Thoracic aorta (tissue), 2 donors: ENCODE data around the gene RETREG1. TPM values are rescaled to one million over a fixed set of nuclear protein-coding genes. Genes with fewer than 3 reads are reported as not detected.
"Not testable (repeated sequence)": the region's sequence is repeated elsewhere in the genome, so short reads cannot be mapped to it uniquely, and the experiment has no call there.

Experiments used
- ATAC-seq: fragments of 150-250 bp; one replicate; pipeline ENCODE4 v1.8.0; 2017; ENCODE audit warnings: low read depth; ENCODE audit not compliant: insufficient number of reproducible peaks, low FRiP score
- DNase-seq: peaks from one replicate; pipeline ENCODE4 v3.0.0-alpha.2; 2020; ENCODE audit warnings: low spot score
- H3K27ac ChIP-seq, 2 donors: fragments of 200-600 bp; sonication (generic); 1 replicate in 1 of 2; 2 replicates in 1 of 2; pipeline ENCODE4 v1.5.1; 2016; ENCODE audit warnings: mild to moderate bottlenecking in 2 of 2, moderate library complexity in 2 of 2
- H3K27me3 ChIP-seq: fragments of 200-600 bp; sonication (generic); replicated peaks from 2 replicates; pipeline ENCODE4 v1.6.0; 2016; ENCODE audit warnings: mild to moderate bottlenecking; ENCODE audit not compliant: insufficient read depth
- H3K36me3 ChIP-seq: fragments of 200-600 bp; sonication (generic); one replicate; pipeline ENCODE4 v1.5.1; 2016
- H3K4me1 ChIP-seq, 2 donors: fragments of 200-600 bp; sonication (generic); 1 replicate in 1 of 2; 2 replicates in 1 of 2; pipeline versions ENCODE4 v1.5.1 to v1.6.0; 2016; ENCODE audit warnings: low read depth in 2 of 2, mild to moderate bottlenecking in 1 of 2; ENCODE audit not compliant: control insufficient read depth in 1 of 2
- H3K4me3 ChIP-seq: fragments of 200-600 bp; sonication (generic); 2 replicates; pipeline ENCODE4 v1.5.1; 2016; ENCODE audit warnings: mild to moderate bottlenecking
- H3K9me3 ChIP-seq: fragments of 200-600 bp; sonication (generic); 2 replicates; pipeline ENCODE4 v1.5.1; 2016
- CTCF ChIP-seq: fragments of 200-600 bp; sonication (generic); IDR thresholded peaks from one replicate; pipeline ENCODE4 v1.5.1; 2019; ENCODE audit warnings: antibody characterized with exemption
- total RNA-seq, 2 donors: library from RNA; depleted of rRNA; stranded (reverse); fragments of >200 nt; gene quantifications; one replicate each; pipeline versions ENCODE4 v1.1.0 to v1.2.3, GENCODE V29; 2016

Gene RETREG1
- total RNA-seq, 2 donors from 2014 or later: 3.8 to 6.5 TPM

DNA sequence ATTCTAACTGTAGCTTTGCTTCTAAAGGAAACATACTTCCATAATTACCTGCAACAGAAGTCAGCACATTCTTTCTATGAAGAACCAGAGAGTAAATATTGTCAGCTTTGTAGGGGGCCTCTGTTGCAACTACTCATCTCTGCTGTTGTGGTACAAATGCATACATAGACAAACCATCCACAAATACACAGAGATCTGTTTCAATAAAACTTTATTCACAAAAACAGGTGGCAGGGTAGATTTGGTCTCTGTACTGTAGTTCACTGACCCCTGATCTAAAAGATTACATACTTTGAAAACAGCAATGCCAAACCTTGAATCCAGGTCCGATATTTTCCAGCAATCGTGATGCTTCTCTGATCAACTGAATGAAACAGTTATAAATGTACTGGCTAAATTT lies 44.9 kb upstream of the RETREG1 start:
- H3K4me3 ChIP-seq: no peak overlapping the region
- ATAC-seq (no peak), DNase-seq (no peak)
- no peaks in the 10 kb centered on the region for H3K4me1 ChIP-seq
- H3K27me3 ChIP-seq: no peaks in the 10 kb centered on the region
- no peaks in the 10 kb centered on the region for H3K9me3 ChIP-seq
- TF ChIP-seq CTCF: no peak
- H3K36me3 ChIP-seq: no peaks in the 10 kb centered on the region
- no peak overlapping the region for H3K27ac ChIP-seq

- Histone ChIP-seq H3K36me3 (no peaks in the 10 kb centered on the region), H3K27ac (no peak overlapping the region), H3K4me3 (no peak overlapping the region), H3K4me1 (no peaks in the 10 kb centered on the region), H3K27me3 (no peaks in the 10 kb centered on the region), H3K9me3 (no peaks in the 10 kb centered on the region)
- no peak for ATAC-seq
- TF ChIP-seq CTCF: no peak
- DNase-seq: no peak
Observed at GRCh38 chr5:16660982-16661381, 44.2 kb upstream of the RETREG1 start.

- Histone ChIP-seq H3K27ac (no peak overlapping the region), H3K4me1 (no peaks in the 10 kb centered on the region), H3K27me3 (no peaks in the 10 kb centered on the region), H3K4me3 (no peak overlapping the region), H3K36me3 (no peaks in the 10 kb centered on the region), H3K9me3 (no peaks in the 10 kb centered on the region)
- ATAC-seq (no peak), DNase-seq (no peak)
- TF ChIP-seq CTCF: no peak
Observed at GRCh38 chr5:16659536-16659935, 42.7 kb upstream of the RETREG1 start.

DNA sequence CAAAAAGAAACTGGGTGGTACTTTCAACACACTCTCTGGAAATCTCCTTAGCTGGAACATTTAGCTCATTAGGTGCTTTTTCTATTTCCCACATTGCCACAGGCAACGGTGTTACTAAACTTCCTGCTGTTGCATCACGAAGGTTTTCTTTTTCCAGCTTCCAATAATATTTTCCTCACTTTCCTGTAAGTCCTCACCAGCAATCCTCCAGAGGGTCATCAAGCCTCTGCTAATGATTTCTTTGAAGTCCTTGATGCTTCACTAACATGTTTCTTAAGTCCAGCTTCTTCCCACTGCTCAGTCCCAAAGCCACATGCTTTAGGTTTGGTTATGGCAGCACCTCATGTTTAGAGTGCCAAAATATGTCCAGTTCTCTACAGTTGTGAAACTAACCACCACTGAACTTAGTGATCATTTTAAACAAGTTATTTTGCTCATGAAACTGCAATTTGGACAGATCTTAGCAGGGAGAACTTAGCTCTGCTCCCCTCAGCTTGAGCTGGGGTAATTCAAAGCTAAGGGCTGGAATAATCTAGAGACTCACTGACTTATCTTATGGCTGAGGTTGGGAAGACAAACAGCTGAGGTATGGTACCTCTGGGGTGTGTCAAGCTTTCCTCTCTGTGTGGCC lies 39.9 kb upstream of the RETREG1 start:
- Histone ChIP-seq H3K4me3 (no peak overlapping the region), H3K27ac (no peak overlapping the region), H3K27me3 (no peaks in the 10 kb centered on the region), H3K9me3 (no peaks in the 10 kb centered on the region), H3K36me3 (no peaks in the 10 kb centered on the region), H3K4me1 (no peaks in the 10 kb centered on the region)
- TF ChIP-seq CTCF: no peak
- ATAC-seq (no peak), DNase-seq (no peak)

GRCh38 chr5:16654647-16655334 lies 38.0 kb upstream of the RETREG1 start:
- H3K9me3 ChIP-seq: no peaks in the 10 kb centered on the region
- ATAC-seq (no peak), DNase-seq (no peak)
- TF ChIP-seq CTCF: no peak
- H3K4me3 ChIP-seq: no peak overlapping the region
- H3K4me1 ChIP-seq: no peaks in the 10 kb centered on the region
- H3K27ac ChIP-seq: no peak overlapping the region
- no peaks in the 10 kb centered on the region for H3K27me3 ChIP-seq
- H3K36me3 ChIP-seq: no peaks in the 10 kb centered on the region

- H3K27me3 ChIP-seq, DNase-seq, H3K27ac ChIP-seq, H3K36me3 ChIP-seq, ATAC-seq, H3K9me3 ChIP-seq, H3K4me1 ChIP-seq, H3K4me3 ChIP-seq: not testable (repeated sequence)
Observed at GRCh38 chr5:16648739-16649138, 31.9 kb upstream of the RETREG1 start.
